Measurements from ENCODE around the gene ZBTB32.

DNA sequence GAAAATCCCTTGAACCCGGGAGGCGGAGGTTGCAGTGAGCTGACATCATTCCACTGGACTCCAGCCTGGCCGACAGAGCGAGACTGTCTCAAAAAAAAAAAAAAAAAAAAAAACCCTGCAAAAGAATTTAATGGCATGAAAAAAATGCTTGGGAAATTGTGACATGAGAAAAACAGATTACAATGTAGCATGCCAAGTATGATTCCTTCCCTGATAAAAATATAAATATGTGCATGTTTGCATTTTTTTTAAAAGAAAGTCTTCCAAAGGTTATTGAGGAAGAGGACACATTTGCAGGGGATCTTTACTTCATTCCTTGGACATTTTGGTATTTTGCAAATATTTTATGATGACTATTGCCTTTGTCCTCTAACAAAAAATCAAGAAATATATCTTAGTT is 14.5 kb upstream of the ZBTB32 start:
- TF ChIP-seq, protein P1, sequence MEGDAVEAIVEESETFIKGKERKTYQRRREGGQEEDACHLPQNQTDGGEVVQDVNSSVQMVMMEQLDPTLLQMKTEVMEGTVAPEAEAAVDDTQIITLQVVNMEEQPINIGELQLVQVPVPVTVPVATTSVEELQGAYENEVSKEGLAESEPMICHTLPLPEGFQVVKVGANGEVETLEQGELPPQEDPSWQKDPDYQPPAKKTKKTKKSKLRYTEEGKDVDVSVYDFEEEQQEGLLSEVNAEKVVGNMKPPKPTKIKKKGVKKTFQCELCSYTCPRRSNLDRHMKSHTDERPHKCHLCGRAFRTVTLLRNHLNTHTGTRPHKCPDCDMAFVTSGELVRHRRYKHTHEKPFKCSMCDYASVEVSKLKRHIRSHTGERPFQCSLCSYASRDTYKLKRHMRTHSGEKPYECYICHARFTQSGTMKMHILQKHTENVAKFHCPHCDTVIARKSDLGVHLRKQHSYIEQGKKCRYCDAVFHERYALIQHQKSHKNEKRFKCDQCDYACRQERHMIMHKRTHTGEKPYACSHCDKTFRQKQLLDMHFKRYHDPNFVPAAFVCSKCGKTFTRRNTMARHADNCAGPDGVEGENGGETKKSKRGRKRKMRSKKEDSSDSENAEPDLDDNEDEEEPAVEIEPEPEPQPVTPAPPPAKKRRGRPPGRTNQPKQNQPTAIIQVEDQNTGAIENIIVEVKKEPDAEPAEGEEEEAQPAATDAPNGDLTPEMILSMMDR (conservative IDR thresholded peaks at IDR 0.05; ENCODE audit: low read depth, low read length): no peak
- no peak for TF ChIP-seq EZH2phosphoT487 (IDR thresholded peaks at IDR 0.05; ENCODE audit: borderline replicate concordance, low read length)
